Neutrophil (primary cell): ENCODE measurements around the gene DENND1A.

Experiments
- H3K27ac ChIP-seq: fragments of 200-600 bp; sonication (generic); 2 replicates; pipeline ENCODE4 v1.5.1; 2016; ENCODE audit warnings: mild to moderate bottlenecking, moderate library complexity
- H3K27me3 ChIP-seq: fragments of 200-600 bp; sonication (generic); 2 replicates; pipeline ENCODE4 v1.6.0; 2016; ENCODE audit warnings: mild to moderate bottlenecking
- H3K36me3 ChIP-seq: fragments of 200-600 bp; sonication (generic); 2 replicates; pipeline ENCODE4 v1.5.1; 2017
- H3K4me1 ChIP-seq, 2 experiments: fragments of 200-600 bp in 1 of 2; sonication (generic) in 1 of 2; 1 replicate in 1 of 2; 2 replicates in 1 of 2; pipeline versions ENCODE4 v1.5.1 to v1.6.1; 2013 to 2016; ENCODE audit warnings: low read depth in 1 of 2, low read length in 1 of 2, mild to moderate bottlenecking in 1 of 2, moderate library complexity in 1 of 2; ENCODE audit not compliant: control insufficient read depth in 1 of 2, insufficient read depth in 1 of 2
- H3K4me3 ChIP-seq, 2 experiments: fragments of 200-600 bp in 1 of 2; sonication (generic) in 1 of 2; 1 replicate in 1 of 2; 2 replicates in 1 of 2; pipeline ENCODE4 v1.5.1; 2013 to 2016; ENCODE audit warnings: low read depth in 1 of 2, low read length in 1 of 2, mild to moderate bottlenecking in 1 of 2, moderate library complexity in 1 of 2
- H3K9me3 ChIP-seq: fragments of 200-600 bp; sonication (generic); 2 replicates; pipeline ENCODE4 v1.5.1; 2016
- TF ChIP-seq, protein P1 (sequence below): fragments of 200-600 bp; sonication (generic); IDR thresholded peaks from 2 replicates; pipeline ENCODE4 v1.5.1; 2016; ENCODE audit warnings: antibody characterized with exemption

The DENND1A gene

DNA sequence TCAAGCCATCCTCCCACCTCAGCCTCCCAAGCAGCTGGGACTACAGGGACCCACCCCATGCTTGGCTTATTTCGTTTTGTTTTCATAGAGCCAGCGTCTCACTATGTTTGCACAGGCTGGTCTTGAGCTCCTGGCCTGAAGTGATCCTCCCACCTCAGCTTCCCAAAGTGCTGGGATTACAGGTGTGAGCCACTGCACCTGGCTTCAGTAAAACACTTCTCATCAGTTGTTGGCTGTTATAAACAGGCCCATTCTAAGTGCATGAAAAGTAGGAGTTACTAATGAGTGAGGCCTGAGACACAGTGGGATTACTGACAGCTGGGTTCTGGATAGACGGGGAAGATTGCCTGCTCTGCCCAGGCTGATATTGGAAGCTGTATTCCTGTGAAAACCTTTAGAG is 570.4 kb downstream of the DENND1A start:
- H3K27ac ChIP-seq = no peak overlapping the region
- TF ChIP-seq, protein P1, sequence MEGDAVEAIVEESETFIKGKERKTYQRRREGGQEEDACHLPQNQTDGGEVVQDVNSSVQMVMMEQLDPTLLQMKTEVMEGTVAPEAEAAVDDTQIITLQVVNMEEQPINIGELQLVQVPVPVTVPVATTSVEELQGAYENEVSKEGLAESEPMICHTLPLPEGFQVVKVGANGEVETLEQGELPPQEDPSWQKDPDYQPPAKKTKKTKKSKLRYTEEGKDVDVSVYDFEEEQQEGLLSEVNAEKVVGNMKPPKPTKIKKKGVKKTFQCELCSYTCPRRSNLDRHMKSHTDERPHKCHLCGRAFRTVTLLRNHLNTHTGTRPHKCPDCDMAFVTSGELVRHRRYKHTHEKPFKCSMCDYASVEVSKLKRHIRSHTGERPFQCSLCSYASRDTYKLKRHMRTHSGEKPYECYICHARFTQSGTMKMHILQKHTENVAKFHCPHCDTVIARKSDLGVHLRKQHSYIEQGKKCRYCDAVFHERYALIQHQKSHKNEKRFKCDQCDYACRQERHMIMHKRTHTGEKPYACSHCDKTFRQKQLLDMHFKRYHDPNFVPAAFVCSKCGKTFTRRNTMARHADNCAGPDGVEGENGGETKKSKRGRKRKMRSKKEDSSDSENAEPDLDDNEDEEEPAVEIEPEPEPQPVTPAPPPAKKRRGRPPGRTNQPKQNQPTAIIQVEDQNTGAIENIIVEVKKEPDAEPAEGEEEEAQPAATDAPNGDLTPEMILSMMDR = no peak

DNA sequence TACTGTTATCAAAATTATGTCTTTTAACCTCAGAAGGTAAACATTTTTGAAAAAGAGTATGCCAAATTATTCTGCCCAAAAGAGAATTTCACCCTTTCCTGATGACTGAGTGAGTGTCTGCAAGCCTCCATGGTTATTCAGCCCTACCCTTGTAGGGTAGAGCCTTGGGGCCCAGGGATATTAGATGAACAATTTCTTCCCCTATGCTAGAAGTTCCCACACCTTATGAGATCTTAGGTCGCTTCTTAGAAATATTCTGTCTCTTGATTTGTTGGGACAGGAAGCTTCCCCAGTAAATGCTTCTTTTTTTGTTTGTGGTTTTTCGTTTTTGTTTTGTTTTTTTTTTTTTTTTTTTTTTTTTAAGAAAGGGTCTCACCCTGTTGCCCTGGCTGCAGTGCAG is 570.8 kb downstream of the DENND1A start:
- Histone ChIP-seq H3K27me3 (peaks cover 11% of the 10 kb centered on the region), H3K4me1 (no peaks in the 10 kb centered on the region), H3K4me3 (no peak overlapping the region)

More for the DNA sequence above, 570.4 kb downstream of the DENND1A start:
- Histone ChIP-seq H3K4me3 (no peak overlapping the region), H3K4me1 (no peaks in the 10 kb centered on the region), H3K36me3 (no peaks in the 10 kb centered on the region), H3K9me3 (no peaks in the 10 kb centered on the region), H3K27me3 (peaks cover 11% of the 10 kb centered on the region)

DNA sequence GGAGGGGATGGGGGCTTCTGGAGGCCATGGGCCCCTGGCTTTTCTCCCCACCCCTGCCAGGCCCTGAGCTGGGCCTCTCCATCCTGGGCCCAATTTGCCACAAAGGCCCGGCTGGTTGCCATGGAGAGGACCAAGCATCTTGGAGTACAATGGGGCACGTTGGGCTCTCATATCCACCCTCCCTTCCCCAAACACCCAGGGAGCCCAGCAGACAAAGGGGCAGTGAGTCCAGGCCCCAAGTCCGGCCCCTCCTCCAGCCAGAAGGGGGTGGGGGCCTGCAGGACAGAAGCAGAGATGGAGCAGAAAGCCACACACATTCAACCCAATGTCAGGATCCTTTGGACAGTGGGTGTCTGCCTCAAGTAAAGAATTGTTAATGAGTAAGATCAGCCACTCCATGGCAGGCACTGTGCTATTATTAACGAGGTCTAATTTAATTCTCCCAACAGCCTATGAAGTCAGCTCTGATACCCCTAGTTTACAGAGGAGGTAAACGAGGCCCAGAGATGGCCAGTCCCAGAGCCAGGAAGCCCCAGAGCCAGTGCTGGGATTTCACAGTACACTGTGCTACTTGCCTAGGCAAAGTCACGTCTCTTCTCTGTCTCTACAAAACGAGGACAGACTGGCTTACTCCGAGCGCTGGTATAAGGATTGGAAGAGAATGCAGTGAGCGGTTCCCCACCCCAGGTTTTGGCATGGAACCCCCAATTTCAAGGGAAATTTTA is 571.6 kb downstream of the DENND1A start:
- Histone ChIP-seq H3K4me1 (no peaks in the 10 kb centered on the region), H3K36me3 (no peaks in the 10 kb centered on the region), H3K4me3 (no peak overlapping the region), H3K27me3 (peaks cover 13% of the 10 kb centered on the region), H3K27ac (no peak overlapping the region), H3K9me3 (no peaks in the 10 kb centered on the region)
- TF ChIP-seq, protein P1 = no peak

More for the DNA sequence above, 570.8 kb downstream of the DENND1A start:
- Histone ChIP-seq H3K9me3 (no peaks in the 10 kb centered on the region), H3K36me3 (no peaks in the 10 kb centered on the region), H3K27ac (no peak overlapping the region)
- TF ChIP-seq, protein P1 = no peak

DNA sequence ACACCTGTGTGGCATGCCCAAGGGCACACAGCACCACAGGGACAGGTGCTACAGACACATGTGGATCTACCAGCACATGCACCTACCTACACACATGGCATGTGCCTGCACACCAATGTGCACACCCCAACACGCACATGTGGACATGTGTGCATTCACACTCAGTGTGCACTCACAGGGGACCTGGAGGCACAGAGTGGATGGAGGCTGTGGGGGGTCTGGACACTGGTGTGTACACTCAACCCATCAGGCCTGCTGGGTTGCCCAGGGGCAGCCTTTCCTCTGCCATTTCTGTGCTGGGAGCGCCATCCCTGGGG is 572.2 kb downstream of the DENND1A start:
- Histone ChIP-seq H3K4me1 (no peaks in the 10 kb centered on the region), H3K4me3 (no peak overlapping the region), H3K27ac (no peak overlapping the region), H3K36me3 (no peaks in the 10 kb centered on the region), H3K9me3 (no peaks in the 10 kb centered on the region), H3K27me3 (peaks cover 17% of the 10 kb centered on the region)
- TF ChIP-seq, protein P1 = no peak

DNA sequence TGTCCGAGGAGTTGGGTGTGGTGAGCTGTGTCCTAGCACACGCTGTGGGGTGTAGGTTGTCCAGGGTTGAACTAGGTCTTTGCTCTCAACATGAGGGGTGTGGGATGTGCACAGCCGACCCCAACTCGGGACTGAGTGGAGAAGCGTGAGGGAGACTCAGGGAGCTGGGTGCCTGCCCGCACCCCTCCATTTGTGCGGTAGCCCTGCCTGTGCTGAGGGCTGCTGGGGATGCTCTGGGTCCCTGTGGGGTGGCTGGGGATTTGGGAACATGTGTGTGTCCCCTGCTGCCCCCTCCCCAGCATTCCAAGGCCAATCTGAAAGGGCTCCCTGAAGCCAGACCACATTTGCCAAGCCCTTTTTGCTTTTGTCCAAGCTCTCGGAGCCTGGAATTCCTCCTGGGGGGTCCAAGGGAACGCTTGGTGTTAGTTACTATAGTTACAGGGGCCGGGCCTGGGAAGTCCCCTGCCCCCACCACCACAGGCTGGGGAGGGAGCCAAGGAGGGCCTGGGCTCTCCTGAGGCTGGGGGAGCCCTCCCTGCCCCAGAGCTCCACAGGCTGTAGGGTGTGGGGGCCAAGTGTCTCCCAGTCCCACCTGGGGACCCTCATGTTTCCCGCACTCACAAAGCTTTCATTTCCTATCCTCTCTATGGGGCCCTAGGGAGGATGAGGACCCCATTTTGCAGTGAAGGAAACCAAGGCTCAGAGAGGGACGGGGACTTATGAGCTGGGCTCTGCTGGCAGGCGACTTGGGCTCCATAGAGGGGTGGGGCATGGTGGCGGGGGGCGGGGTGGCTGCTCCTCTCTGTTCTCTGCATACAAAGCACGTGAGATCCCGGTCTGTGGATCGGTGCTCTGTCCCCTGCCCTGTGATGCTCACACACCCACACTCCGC is 572.8 kb downstream of the DENND1A start:
- H3K4me1 ChIP-seq = no peaks in the 10 kb centered on the region
- no peak overlapping the region for H3K27ac ChIP-seq
- peaks cover 17% of the 10 kb centered on the region for H3K27me3 ChIP-seq
- H3K4me3 ChIP-seq = no peak overlapping the region
- TF ChIP-seq, protein P1 = no peak
- no peaks in the 10 kb centered on the region for H3K36me3 ChIP-seq
- H3K9me3 ChIP-seq = no peaks in the 10 kb centered on the region
